ENCODE results near the gene CCDC158. TPM values are rescaled to one million over a fixed set of nuclear protein-coding genes. Genes with fewer than 3 reads are reported as not detected.

CCDC158 gene
- polyA plus RNA-seq, 3 donors = not detected

DNA sequence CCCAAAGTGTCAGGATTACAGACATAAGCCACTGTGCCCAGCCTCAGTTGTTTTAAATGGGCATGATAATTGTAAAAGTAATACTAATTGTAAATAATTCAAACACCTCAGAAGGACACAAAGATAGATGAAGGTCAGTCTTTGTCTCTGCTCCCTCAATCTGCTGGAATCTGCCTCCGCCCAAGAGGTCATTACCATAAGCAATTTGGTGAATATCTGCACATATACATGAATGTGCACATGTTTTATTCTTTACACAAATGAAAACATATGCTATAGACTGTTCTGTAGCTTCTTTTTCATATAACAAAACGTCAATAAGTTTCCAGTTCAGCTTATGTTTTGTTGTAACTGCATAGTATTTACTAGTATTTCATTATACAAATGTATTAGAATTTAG, 107.4 kb downstream of the CCDC158 start:
- Mint-ChIP-seq H3K9me3 (peaks cover 6 to 27% (median 21%) of the 10 kb centered on the region in 7 donors), H3K4me1 (peaks cover 5% of the 10 kb centered on the region), H3K36me3 (peaks cover 19 to 22% of the 10 kb centered on the region in 2 donors), H3K27me3 (ENCODE audit: low read depth in 3 of 3) (peaks cover 0 to under 1% (median 0%) of the 10 kb centered on the region in 3 donors), H3K4me3 (no peak overlapping the region), H3K27ac (no peak overlapping the region)
- peaks cover 3 to 19% of the 10 kb centered on the region in 2 donors for H3K36me3 ChIP-seq (replicated peaks in 1 of 2; ENCODE audit: control insufficient read depth in 1 of 2, insufficient read depth in 2 of 2, low read length in 2 of 2)
- H3K4me3 ChIP-seq (replicated peaks in 1 of 3; ENCODE audit: low read depth in 2 of 3, low read length in 3 of 3) = no peak overlapping the region
- TF ChIP-seq, protein P1, sequence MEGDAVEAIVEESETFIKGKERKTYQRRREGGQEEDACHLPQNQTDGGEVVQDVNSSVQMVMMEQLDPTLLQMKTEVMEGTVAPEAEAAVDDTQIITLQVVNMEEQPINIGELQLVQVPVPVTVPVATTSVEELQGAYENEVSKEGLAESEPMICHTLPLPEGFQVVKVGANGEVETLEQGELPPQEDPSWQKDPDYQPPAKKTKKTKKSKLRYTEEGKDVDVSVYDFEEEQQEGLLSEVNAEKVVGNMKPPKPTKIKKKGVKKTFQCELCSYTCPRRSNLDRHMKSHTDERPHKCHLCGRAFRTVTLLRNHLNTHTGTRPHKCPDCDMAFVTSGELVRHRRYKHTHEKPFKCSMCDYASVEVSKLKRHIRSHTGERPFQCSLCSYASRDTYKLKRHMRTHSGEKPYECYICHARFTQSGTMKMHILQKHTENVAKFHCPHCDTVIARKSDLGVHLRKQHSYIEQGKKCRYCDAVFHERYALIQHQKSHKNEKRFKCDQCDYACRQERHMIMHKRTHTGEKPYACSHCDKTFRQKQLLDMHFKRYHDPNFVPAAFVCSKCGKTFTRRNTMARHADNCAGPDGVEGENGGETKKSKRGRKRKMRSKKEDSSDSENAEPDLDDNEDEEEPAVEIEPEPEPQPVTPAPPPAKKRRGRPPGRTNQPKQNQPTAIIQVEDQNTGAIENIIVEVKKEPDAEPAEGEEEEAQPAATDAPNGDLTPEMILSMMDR (IDR thresholded peaks at IDR 0.05) = no peak
- H4K20me1 ChIP-seq (ENCODE audit: insufficient read depth, low read length) = no peaks in the 10 kb centered on the region
- intact Hi-C loops (cut with micrococcal nuclease) = no loop called here
- no peaks in the 10 kb centered on the region for H3K79me2 ChIP-seq (ENCODE audit: insufficient read depth, low read length)
- H3K9me3 ChIP-seq (replicated peaks in 1 of 2; ENCODE audit: control insufficient read depth in 1 of 2, insufficient read depth in 1 of 2, low read length in 2 of 2) = peaks cover 9 to 10% of the 10 kb centered on the region in 2 donors
- no peak for DNase-seq
- H3K4me2 ChIP-seq (replicated peaks; ENCODE audit: extremely low read depth, low read length, poor library complexity, severe bottlenecking) = no peak overlapping the region
- no peaks in the 10 kb centered on the region for H3K27me3 ChIP-seq (ENCODE audit: control insufficient read depth in 2 of 2, insufficient read depth in 2 of 2, low read length in 2 of 2)
- H3K4me1 ChIP-seq (ENCODE audit: control insufficient read depth in 1 of 2, insufficient read depth in 2 of 2, low read length in 2 of 2) = peaks cover 3 to 6% of the 10 kb centered on the region in 2 donors
- no peak overlapping the region for H3K27ac ChIP-seq (ENCODE audit: low read depth in 1 of 2, low read length in 2 of 2)
- WGBS (ENCODE audit: insufficient coverage) = no CpG with 5 or more reads among the region's 2 CpGs
- H2AFZ ChIP-seq (ENCODE audit: insufficient read depth, low read depth, low read length, poor library complexity, severe bottlenecking) = no peak overlapping the region
- no peak overlapping the region for H3K9ac ChIP-seq (ENCODE audit: insufficient read depth, low read length, poor library complexity, severe bottlenecking)

DNA sequence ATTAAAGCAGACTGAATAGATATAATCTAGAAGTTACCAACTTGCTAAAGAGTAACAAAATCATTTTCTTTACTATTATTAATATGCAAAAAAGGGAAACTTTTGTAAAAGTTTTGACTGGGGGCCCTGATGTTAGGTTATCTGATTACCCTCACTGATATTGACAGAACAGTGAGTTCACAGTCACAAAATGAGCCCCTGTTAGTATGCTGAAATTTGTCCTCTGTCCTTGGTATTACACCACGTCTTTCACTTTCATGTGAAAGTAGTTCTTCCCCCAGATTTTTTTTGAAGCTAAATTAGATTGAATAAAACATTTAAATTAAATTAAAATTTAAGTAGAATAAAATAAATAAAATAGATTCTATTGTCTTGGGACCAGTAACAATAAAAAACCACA, 108.5 kb downstream of the CCDC158 start:
- WGBS (ENCODE audit: insufficient coverage) = no CpG with 5 or more reads among the region's 1 CpG
- Histone ChIP-seq H3K79me2 (ENCODE audit: insufficient read depth, low read length) (no peaks in the 10 kb centered on the region), H3K4me2 (replicated peaks; ENCODE audit: extremely low read depth, low read length, poor library complexity, severe bottlenecking) (no peak overlapping the region), H3K9ac (ENCODE audit: insufficient read depth, low read length, poor library complexity, severe bottlenecking) (no peak overlapping the region), H3K27me3 (ENCODE audit: control insufficient read depth in 2 of 2, insufficient read depth in 2 of 2, low read length in 2 of 2) (no peaks in the 10 kb centered on the region), H4K20me1 (ENCODE audit: insufficient read depth, low read length) (no peaks in the 10 kb centered on the region), H3K36me3 (replicated peaks in 1 of 2; ENCODE audit: control insufficient read depth in 1 of 2, insufficient read depth in 2 of 2, low read length in 2 of 2) (peaks cover 3 to 19% of the 10 kb centered on the region in 2 donors), H3K9me3 (replicated peaks in 1 of 2; ENCODE audit: control insufficient read depth in 1 of 2, insufficient read depth in 1 of 2, low read length in 2 of 2) (peaks cover 9 to 10% of the 10 kb centered on the region in 2 donors), H3K4me3 (replicated peaks in 1 of 3; ENCODE audit: low read depth in 2 of 3, low read length in 3 of 3) (no peak overlapping the region), H3K27ac (ENCODE audit: low read depth in 1 of 2, low read length in 2 of 2) (no peak overlapping the region), H2AFZ (ENCODE audit: insufficient read depth, low read depth, low read length, poor library complexity, severe bottlenecking) (no peak overlapping the region), H3K4me1 (ENCODE audit: control insufficient read depth in 1 of 2, insufficient read depth in 2 of 2, low read length in 2 of 2) (peaks cover 5 to 10% of the 10 kb centered on the region in 2 donors)
- Mint-ChIP-seq H3K27ac (no peak overlapping the region), H3K9me3 (peaks cover 5 to 22% (median 17%) of the 10 kb centered on the region in 7 donors), H3K36me3 (peaks cover 21 to 23% of the 10 kb centered on the region in 2 donors), H3K4me3 (no peak overlapping the region), H3K27me3 (ENCODE audit: low read depth in 3 of 3) (no peaks in the 10 kb centered on the region), H3K4me1 (peaks cover 7% of the 10 kb centered on the region)
- DNase-seq = no peak
- TF ChIP-seq, protein P1 (IDR thresholded peaks at IDR 0.05) = no peak
- intact Hi-C loops (cut with micrococcal nuclease) = no loop called here
